Activated T-cell treated with anti-CD3 and anti-CD28 coated beads for 1 hour (primary cell): Measurements from ENCODE around the gene DPCD.
"Not testable (repeated sequence)": the region's sequence is repeated elsewhere in the genome, so short reads cannot be mapped to it uniquely, and the experiment has no call there.

Experiments used
- DNase-seq: peaks from one replicate; pipeline ENCODE4 v3.0.0-alpha.2; 2020; ENCODE audit warnings: low read depth

The DPCD gene

GRCh38 chr10:101619983-101620382 lies 31.9 kb downstream of the DPCD start:
- no peak for DNase-seq

DNA sequence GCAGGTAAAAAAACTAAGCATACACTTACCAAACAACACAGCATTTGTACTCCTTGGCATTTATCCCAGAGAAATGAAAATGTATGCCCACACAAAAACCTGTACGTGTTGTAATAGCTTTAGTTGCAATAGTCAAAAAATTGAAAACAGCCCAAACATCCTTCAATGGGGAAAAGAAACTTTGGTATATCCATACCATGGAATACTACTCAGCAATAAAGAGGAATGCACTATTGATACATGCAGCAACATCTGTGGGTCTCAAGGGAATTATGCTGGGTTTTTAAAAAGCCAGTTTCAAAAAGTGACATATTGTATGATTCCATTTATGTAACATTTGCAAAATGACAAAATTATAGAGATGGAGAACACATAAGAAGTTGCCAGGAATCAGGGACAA lies 35.4 kb downstream of the DPCD start:
- DNase-seq: no peak

GRCh38 chr10:101624526-101625102 lies 36.5 kb downstream of the DPCD start:
- no peak for DNase-seq

- DNase-seq: no peak
Observed at GRCh38 chr10:101625821-101626412, 37.8 kb downstream of the DPCD start.

DNA sequence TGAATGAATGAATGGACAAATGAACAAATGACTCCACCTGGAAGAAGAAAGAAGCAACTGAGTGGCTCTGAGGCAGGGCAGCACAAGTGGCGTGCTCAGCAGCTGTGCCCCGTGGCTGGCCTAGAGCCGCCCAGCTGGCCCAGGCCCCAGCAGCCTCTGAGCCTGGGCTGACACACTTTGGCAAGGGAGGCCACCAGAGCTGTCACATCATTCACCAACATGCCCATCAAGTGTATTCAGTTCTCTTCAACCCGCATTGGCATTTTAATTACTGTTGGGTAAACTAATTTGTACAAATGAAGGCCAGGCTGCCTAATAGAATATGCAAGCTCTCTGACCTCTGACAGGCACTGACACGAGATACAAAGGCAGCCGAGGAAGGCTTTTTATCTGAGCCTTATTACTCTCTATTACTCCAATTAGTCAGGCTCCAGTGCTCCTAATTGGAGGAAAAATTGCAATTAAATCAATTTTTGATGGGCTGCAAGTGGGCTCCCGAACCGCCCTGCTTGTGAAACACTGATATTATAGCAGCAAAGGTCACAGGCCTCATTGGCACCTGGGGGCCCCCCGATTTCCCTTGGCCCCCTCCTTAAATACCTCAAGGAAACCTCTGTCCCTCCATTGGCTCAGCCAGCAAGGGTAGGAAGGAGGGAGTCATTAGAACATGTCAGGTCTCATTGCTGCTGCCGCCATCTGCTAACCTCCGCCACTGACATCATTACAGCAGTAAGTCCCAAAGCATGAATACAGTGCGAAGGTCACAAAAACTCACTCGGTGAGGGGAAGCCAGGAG lies 41.9 kb downstream of the DPCD start:
- no peak for DNase-seq

DNA sequence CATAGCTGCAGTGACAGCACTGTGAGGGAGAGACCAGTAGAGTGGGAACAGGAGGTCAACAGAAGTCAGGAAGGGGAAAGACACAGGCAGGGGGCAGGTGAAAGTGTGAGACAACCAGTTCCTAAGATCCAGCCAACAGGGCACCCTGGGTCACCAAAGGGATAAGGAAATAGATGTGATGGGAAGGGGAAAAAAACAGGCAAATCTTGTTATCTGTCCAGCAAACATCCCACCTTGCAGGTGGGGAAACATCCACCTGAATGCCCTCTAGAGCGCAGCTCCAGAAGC lies 42.5 kb downstream of the DPCD start:
- DNase-seq: no peak

DNA sequence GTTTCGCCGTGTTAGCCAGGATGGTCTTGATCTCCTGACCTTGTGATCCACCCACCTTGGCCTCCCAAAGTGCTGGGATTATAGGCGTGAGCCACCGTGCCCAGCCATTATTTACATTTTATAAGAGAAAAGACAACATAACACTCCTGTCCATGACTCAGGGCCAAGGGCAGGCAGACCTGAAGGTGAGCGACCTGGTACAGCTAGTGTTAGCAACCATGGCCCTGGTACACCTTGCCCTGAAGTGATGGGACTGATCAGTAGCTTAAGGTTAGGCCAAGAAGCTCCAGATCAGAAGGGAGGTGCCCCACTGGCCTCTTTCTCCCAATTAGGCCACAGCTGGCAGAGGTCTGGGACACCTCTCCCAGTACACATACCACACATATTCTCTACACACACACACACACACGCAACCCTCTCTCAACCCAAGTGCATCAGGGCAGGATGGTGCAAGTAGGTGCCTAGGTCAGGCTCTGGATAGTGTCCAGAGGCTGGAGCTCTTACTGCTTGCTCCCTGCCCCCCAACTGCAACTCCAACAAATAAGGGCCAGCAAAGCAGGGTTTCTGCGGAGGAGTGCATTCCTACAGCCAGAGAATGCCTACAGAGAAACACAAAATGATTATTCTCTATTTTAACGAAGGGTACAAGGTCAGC lies 43.8 kb downstream of the DPCD start:
- DNase-seq: no peak

GRCh38 chr10:101633510-101633909 lies 45.4 kb downstream of the DPCD start:
- not testable (repeated sequence) for DNase-seq

DNA sequence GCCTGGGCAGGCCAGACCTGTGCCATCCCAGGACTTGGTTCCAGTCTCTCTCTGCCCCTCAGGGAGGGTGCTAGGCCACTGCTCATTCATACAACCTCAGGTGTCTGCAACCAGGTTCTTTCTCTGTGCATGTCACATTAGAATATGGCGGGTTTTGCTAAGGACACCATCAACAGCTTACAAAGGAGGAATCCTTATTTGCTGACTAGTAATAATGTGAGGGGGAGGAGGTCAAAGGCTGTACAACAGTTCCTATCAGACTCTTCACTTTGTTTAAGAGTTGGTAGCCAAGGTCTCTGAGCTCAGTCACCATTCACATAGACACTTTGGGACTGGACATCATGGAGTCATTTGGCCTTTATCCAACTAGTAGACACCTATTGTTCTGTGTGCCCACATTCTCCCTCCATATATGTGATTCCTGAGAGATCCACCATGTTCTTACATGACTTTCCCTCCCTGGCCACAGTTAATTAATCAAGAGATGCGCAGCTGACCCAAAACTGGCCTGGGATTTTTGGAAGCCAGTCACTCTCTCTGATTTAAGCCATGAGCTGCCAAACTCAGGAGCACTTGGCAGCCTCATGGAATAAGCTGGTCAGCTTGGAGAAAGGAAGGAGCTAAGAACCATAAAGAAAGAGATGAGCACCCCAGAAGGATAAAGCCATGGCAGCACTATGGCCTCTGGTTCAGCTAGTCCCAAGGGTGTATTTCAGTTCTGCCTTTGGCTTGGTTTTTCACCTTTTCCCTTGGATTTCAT lies 51.2 kb downstream of the DPCD start:
- DNase-seq: no peak

GRCh38 chr10:101643546-101643945 lies 55.4 kb downstream of the DPCD start:
- DNase-seq: no peak

DNA sequence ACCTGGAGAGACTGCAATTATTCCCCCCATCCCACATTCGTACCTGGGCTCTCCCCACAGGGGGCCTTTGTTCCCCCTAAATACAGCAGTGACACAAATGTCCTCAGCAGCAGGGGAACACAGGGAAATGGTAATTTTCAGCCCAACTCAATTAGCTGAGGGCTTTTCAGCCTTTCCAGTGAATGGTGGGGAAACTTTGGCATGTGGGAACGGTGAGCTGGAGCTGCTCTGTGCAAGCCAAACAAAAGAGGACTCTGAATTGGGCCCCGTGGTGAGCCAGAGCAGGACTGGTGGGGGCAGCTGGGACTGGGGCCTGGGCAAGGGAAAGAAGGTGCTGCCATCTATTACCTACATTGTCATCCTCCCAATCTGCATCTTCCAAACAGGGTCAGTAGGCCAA lies 55.9 kb downstream of the DPCD start:
- DNase-seq: no peak

DNA sequence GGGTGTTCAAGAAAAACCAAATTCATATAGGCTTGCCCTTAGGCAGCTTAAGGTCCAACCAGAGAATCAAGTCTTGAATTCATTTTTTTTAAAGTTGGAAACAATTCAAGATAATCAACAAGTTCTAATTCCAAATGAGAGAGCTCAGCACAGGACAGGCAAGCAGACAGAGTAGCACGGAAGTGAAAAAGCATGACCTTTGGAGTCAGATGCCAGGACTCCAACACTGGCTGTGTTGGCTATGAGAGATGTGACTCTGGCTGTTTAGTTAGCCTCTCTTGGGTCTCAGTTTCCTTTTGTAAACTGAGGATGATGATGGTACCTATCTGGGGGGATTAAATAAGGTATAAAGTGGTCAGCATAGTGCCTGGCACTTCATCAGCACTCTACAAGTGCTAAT lies 57.5 kb downstream of the DPCD start:
- no peak for DNase-seq

DNA sequence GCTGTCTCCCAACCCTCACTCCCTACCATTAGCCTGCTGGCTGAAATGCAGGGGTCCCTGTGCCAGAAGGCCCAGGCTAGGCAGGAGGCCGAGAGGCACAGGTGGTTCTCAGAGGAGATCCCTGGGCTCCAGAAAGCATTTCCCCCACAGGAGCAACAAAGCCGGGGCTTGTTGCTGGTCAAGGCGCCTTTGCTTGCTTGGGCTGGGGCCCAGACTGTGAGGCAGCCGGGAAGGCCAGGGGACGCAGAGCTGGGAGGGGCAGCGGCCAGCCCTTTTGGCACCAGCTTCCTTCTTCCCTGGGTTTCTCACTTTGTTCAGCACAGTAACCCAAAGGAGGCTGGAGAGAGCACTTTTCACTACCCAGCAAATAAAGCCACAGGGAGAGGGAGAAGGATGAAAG lies 58.2 kb downstream of the DPCD start:
- DNase-seq: no peak

DNA sequence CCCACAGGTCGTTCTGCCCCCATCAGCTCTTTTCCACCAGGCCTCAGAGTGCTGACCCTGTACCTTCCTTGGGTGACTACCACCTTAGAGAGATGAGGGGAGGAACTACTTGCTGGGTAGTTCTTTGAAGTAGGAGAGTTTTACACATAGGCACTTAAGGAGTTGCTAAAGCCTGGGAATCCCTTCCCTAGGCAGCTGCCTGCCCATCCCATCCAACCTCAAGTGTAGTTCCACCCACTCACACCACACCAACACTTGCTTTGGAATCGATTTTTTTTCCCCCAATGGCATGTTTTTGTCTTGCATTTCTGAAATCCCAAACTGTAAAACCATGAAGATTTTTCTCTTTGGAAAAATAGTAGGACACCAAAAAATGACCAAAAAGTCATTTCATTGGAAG lies 59.1 kb downstream of the DPCD start:
- DNase-seq: no peak

GRCh38 chr10:101649525-101650085 lies 61.5 kb downstream of the DPCD start:
- no peak for DNase-seq

- DNase-seq: no peak
Observed at GRCh38 chr10:101650863-101651262, 62.7 kb downstream of the DPCD start.

GRCh38 chr10:101651336-101651735 lies 63.2 kb downstream of the DPCD start:
- no peak for DNase-seq

DNA sequence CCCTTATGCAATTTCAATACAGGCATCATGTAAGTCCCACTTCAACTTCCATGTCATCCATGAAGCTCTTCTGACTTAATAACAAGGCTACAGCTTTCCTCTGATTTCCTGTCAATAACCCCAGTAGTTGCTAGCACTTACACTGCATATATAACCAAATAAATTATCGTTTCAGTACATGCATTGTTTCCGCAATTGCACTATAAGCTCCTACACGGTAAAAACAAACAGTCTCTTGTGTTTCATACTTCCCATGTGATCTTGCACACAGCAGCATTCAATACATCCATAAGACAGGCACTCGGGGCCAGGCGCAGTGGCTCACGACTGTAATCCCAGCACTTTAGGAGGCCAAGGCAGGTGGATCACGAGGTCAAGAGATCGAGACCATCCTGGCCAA lies 65.4 kb downstream of the DPCD start:
- no peak for DNase-seq

GRCh38 chr10:101655570-101655969 lies 67.4 kb downstream of the DPCD start:
- DNase-seq: no peak

DNA sequence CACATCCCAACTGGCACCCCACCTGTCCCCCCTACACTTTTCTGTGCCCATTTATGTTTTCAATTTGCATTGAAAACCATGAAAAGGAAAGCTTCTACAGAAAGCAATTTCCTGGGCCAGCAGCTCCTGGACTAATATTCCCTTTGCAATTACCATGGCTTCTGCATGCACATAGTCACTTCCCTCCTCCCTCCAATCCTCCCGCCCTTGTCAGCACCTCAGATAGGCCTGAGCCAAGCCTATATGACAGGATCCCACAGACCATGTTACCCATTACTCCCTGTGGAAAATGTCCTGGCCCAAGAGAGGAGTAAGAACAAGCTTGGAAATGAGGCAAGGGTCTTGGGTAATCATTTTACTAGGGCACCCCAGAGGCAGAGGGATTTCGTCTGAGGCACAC lies 68.8 kb downstream of the DPCD start:
- DNase-seq: no peak

DNA sequence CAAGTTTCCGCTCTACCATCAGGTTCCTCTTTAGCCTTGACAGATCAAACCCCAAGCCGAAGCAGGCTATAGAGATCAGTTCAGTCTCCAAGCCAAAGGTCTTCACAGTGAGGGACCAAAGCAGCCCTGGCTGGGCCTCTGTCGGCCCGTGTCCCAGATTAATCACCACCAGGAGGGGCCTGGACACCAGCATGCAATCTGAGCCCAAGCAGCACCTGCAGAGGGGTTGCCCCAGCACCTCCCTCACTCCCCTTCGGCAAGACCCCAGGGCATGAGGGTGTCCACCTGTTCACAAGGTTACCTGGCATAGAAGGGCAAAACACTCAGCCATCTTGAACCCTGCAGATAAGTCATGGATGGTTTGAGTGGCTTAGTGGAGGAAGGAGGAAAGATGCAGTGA lies 70.9 kb downstream of the DPCD start:
- DNase-seq: no peak
